ENCODE data around the gene NMT2.

The NMT2 gene

GRCh38 chr10:15180736-15181135, 12.2 kb upstream of the NMT2 start:
- no peak for DNase-seq

- no peak for DNase-seq
These were observed 7.8 kb upstream of the NMT2 start for GRCh38 chr10:15176269-15176668.

GRCh38 chr10:15175587-15175986, 7.1 kb upstream of the NMT2 start:
- no peak for DNase-seq

GRCh38 chr10:15172306-15172840, 3.9 kb upstream of the NMT2 start:
- no peak for DNase-seq

- peak; percentile 48 to 76 for DNase-seq
These were observed 1.3 kb upstream of the NMT2 start for GRCh38 chr10:15169555-15170401.

- peak; percentile 95 for DNase-seq
These were observed 477 bp upstream of the NMT2 start for GRCh38 chr10:15168786-15169554.

GRCh38 chr10:15167411-15168290, 842 bp downstream of the NMT2 start:
- DNase-seq = peak; percentile 33 to 38

GRCh38 chr10:15166325-15166724, 2.2 kb downstream of the NMT2 start:
- no peak for DNase-seq

GRCh38 chr10:15163253-15163828, 5.2 kb downstream of the NMT2 start:
- no peak for DNase-seq

GRCh38 chr10:15158972-15159371, 9.5 kb downstream of the NMT2 start:
- DNase-seq = no peak

GRCh38 chr10:15158448-15158847, 10.0 kb downstream of the NMT2 start:
- no peak for DNase-seq

GRCh38 chr10:15155978-15156656, 12.4 kb downstream of the NMT2 start:
- DNase-seq = no peak

- no peak for DNase-seq
These were observed 15.9 kb downstream of the NMT2 start for GRCh38 chr10:15152556-15152955.

GRCh38 chr10:15150563-15150962, 17.9 kb downstream of the NMT2 start:
- DNase-seq = no peak

GRCh38 chr10:15149042-15149771, 19.3 kb downstream of the NMT2 start:
- no peak for DNase-seq

GRCh38 chr10:15147594-15148392, 20.7 kb downstream of the NMT2 start:
- DNase-seq = no peak

- no peak for DNase-seq
These were observed 22.1 kb downstream of the NMT2 start for GRCh38 chr10:15146366-15146765.

- no peak for DNase-seq
These were observed 23.7 kb downstream of the NMT2 start for GRCh38 chr10:15144788-15145187.

GRCh38 chr10:15141136-15142054, 27.1 kb downstream of the NMT2 start:
- DNase-seq = peak in 1 of 2 donors; percentile 69

All from CD4-positive, alpha-beta T cell treated with Interleukin-4 for 1 hour (primary cell).